ENCODE results near the gene LTBP4.

The LTBP4 gene

DNA sequence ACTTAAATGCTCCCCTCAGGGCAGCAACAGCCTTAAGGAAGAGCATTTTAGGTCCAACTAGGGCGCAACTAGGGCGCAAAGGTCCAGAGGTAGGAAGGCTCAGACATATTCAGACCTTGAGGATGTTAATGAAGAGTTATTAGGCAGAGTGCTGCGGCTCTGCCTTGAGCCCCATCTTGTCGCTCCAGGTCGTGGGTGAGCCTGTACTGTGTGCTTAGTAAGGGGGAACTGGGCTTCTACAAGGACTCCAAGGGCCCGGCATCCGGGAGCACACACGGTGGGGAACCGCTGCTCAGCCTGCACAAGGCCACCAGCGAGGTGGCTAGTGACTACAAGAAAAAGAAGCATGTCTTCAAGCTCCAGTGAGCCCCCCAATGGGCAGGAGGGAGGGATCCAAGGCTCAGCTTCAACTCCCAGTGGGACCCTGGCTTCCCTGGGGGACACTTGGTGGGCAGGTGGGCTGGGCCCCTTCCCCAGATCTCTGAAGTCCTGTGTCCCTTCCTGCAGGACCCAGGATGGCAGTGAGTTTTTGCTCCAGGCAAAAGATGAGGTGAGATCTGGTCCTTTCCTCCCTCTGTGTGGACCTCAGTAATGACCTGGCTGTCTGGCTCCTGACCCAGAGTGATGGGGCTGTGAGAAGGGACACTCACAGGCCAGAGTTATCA, 29.2 kb upstream of the LTBP4 start:
- no peak for DNase-seq
- in situ Hi-C loops (cut with MboI; ENCODE audit: low pct_unique_long_range_greater_than_20kb, low sequenced_read_pairs): no loop called here

DNA sequence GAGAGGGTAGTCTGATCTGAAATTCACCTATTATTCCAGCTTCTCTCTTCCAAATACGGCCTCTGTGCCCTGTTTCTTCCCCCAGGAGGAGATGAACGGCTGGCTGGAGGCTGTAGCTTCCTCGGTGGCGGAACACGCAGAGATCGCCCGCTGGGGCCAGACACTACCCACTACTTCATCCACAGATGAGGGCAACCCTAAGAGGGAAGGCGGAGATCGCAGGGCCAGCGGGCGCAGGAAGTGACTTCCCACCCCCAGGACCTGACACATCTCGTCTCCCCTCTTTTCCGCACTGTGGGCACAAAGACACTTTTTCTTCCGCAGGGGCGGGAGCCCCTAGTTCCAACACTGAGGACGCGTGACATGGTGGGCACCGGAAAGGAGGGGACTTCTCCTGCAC, 25.8 kb upstream of the LTBP4 start:
- no peak for DNase-seq
- in situ Hi-C loops (cut with MboI; ENCODE audit: low pct_unique_long_range_greater_than_20kb, low sequenced_read_pairs): no loop called here

DNA sequence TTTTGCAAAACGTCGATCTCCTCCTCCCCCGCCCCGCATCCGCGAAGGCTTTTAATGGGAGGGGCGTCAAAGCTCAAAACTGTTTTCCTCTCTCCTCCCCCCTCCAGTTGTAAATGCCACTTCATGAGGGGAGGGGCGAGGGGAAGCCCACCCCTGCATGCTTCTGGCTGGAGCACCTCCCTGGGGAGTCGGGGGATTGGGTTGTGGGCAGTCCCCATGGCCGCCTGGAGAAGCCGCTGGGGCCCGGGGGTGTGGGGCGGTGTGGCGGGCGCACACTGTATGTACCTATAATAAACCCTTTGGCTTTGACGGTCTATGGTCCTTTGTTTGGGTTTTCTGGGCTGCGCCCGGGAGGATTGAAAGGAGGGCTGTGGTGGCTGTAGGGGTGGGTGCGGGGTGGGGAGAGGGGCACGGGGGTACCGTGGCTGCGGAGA, 25.0 kb upstream of the LTBP4 start:
- no peak for DNase-seq
- in situ Hi-C loops (cut with MboI; ENCODE audit: low pct_unique_long_range_greater_than_20kb, low sequenced_read_pairs): no loop called here

DNA sequence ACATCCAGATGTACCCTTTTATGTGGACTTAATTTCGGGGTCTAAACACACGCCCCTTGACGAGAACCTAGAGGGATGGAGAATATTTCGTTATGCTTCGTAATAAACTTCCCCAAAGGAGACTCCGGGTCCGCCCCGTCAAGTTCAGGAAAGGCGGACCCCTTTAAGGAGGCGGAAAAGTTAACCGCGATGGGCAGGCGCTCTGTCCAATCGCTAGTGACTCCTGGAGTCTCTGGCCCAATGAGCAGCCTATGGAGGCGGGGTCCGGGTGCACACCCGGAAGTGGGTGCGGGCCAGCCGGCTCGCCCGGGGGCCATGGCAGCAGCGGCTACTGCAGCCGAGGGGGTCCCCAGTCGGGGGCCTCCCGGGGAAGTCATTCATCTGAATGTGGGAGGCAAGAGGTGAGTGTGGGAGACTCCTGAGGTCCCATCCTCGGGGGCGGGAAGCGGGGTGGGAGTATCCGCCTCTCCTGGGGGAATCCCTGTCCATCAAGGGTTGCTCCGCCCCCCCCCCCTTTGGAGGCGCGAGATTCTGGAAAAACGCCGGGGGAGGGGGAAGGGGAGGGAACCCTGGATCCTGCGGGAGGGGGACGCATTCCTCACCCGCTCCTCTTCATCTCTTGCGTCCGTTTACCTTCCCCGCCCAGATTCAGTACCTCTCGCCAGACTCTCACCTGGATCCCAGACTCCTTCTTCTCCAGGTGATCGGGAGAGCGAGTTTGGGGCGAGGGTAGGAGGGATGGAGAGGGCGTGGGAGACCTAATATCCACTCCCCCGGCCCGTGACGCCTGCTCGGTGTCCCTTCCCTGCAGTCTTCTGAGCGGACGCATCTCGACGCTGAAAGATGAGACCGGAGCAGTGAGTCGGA, 24.4 kb upstream of the LTBP4 start, which contains the start of gene SHKBP1:
Gene SHKBP1, plus strand, starts transcription at position 289 of the 867 bp plus-strand sequence. Its CDS starts 27 bp downstream, at position 316.
- in situ Hi-C loops (cut with MboI; ENCODE audit: low pct_unique_long_range_greater_than_20kb, low sequenced_read_pairs): no loop called here
- peak; percentile 96 for DNase-seq

DNA sequence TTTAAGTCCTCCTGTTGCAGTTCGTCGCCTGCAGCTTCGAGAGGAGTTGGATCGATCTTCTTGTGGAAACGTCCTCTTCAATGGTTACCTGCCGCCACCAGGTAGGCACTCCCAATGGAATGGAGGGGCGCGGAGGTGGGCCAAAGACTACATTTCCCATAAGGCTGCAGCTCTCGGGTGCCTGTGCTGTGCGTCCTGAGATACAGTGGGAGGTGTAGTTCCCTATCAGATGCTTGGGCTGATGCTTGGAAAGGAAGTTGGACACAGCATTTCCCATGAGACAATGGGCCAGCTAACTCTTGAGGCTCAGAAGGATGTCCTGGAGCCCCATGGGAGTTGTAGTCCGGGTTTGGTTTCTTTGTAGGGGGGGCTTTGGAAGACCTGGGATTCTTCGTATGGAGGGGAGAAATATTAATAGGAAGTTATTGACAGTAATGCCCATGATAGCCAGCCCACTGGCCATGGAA, 22.7 kb upstream of the LTBP4 start:
- in situ Hi-C loops (cut with MboI; ENCODE audit: low pct_unique_long_range_greater_than_20kb, low sequenced_read_pairs): no loop called here
- peak; percentile 74 for DNase-seq

DNA sequence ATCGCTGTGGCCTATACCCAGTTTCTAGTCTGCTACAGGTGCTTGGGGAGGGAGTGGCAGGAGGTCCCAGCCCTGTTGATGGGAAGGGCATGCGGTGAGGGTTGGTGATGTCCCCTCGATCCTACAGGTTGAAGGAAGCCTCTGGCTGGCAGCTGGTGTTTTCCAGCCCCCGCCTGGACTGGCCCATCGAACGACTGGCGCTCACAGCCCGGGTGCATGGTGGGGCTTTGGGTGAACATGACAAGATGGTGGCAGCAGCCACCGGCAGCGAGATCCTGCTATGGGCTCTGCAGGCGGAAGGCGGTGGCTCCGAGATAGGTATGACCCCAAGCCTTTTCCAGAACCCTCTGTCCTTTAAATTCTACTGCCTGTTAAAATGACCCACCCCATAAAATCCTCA, 20.6 kb upstream of the LTBP4 start:
- DNase-seq: no peak
- in situ Hi-C loops (cut with MboI; ENCODE audit: low pct_unique_long_range_greater_than_20kb, low sequenced_read_pairs): no loop called here

DNA sequence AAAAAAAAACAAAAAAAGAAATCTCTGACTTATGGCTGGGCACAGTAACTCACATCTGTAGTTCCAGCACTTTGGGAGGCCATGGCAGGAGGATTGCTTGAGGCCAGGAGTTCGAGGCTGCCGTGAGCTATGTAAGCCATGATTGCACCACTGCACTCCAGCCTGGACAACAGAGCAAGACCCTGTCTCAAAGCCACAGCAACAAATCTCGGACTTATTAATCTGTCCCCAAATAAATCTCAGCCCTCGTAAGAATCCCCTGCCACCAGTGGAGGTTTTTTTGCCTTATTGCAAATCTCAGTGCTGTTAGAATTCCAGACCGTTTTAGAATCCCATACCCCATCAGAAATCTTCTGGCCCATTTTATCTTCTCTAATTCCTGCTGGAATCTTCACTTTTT, 19.6 kb upstream of the LTBP4 start:
- in situ Hi-C loops (cut with MboI; ENCODE audit: low pct_unique_long_range_greater_than_20kb, low sequenced_read_pairs): no loop called here
- no peak for DNase-seq

DNA sequence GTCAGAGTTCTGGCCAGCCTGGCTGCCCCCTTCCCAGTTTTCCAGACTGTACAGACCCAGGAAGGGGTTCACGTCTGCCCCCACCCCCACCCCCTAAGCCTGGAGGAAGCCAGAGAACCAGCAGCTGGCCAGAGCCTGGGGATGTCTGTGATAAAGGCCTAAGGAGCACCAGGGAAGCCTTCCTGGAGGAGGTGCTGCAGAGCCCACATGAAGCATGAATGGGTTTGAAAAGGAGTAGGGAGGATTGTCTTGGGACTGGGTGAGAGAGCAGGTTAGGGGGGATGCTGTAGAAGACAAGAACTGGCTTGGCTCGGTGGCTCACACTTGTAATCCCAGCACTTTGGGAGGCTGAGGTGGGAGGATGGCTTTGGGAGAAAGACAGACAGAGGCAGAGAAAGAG, 18.7 kb upstream of the LTBP4 start:
- no peak for DNase-seq
- in situ Hi-C loops (cut with MboI; ENCODE audit: low pct_unique_long_range_greater_than_20kb, low sequenced_read_pairs): no loop called here

DNA sequence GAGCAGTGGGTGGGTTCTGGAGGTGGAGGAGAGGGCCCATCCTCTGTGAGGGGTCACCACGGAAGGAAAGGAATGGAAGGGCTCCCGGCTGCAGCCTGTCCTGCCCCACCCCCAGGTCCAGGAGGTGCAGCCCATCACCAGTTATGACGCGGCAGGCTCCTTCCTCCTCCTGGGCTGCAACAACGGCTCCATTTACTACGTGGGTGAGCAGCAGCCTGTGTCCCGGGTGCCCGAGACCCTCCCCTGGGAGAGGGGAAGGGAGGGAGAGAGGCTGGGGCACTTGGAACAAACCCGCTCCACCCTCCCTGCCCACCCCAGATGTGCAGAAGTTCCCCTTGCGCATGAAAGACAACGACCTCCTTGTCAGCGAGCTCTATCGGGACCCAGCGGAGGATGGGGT, 17.9 kb upstream of the LTBP4 start:
- no peak for DNase-seq
- in situ Hi-C loops (cut with MboI; ENCODE audit: low pct_unique_long_range_greater_than_20kb, low sequenced_read_pairs): no loop called here

DNA sequence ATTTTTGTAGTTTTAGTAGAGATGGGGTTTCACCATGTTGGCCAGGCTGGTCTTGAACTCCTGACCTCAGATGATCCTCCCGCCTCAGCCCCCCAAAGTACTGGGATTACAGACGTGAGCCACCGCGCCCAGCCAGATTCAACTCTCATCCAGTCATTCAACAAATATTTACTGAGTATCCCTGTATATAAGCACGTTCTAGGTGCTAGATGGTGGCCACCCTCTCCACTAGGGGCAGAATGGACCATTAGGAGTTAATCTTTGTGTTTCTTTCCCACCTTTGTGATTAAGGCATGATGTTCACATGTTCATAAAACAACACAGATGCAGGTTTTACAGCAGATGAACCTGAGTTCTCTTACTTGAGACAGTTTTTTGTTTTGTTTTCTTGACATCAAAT, 17.2 kb upstream of the LTBP4 start:
- in situ Hi-C loops (cut with MboI; ENCODE audit: low pct_unique_long_range_greater_than_20kb, low sequenced_read_pairs): no loop called here
- DNase-seq: no peak

DNA sequence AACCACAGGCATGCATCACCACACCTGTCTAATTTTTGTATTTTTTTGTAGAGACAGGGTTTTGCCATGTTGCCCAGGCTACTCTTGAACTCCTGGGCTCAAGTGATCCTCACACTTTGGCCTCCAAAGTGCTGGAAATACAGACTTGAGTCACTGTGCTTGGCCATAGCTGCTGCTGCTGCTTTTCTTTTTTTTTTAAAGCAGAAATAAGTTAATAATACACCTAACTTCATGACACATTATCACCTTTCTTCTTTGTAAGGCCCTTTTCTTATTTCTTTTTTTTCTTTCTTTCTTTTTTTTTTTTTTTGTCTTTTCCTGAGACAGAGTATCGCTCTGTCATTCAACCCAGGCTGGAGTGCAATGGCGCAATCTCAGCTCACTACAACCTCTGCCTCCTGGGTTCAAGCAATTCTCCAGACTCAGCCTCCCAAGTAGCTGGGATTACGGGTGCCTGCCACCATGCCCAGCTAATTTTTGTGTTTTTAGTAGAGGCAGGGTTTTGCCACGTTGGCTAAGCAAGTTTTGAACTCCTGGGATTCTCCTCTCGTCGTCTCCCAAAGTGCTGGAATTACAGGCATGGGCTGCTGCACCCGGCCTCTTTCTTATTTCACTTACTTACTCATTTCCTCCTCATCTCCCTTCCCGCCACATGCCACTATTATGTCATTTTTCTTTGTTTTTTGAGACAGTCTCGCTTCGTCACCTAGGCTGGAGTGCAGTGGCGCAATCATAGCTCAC, 15.8 kb upstream of the LTBP4 start:
- no peak for DNase-seq
- in situ Hi-C loops (cut with MboI; ENCODE audit: low pct_unique_long_range_greater_than_20kb, low sequenced_read_pairs): no loop called here

DNA sequence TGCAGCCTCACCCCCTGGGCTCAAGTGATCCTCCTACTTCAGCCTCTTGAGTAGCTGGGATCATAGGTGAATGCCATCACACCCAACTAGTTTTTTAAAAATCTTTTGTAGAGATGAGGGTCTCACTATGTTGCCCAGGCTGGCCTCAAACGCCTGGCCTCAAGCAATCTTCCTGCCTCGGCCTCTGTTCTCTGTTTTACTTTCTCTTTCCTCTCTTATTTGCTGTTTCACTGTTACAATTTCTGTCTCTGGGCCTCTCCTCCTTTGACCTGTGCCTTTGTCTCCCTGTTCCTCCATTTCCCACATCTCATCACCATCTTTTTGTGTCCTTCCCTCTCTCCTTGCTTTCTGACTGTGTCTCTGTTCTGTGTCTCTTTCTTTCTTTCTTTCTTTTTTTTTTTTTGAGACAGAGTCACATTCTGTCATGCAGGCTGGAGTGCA, 15.2 kb upstream of the LTBP4 start:
- no peak for DNase-seq
- in situ Hi-C loops (cut with MboI; ENCODE audit: low pct_unique_long_range_greater_than_20kb, low sequenced_read_pairs): no loop called here

DNA sequence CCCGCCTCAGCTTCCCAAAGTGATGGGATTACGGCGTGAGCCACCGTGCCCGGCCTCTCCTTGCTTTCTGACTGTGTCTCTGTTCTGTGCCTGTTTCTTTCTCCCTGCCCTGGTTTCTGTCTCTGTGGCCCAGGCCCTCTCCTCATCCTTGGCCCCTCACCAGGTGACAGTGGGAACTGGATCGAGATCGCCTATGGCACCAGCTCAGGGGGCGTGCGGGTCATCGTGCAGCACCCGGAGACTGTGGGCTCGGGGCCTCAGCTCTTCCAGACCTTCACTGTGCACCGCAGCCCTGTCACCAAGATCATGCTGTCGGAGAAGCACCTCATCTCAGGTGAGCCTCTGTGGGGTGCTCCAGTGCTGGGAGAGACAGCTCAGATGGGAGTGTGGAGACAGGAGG, 14.6 kb upstream of the LTBP4 start:
- in situ Hi-C loops (cut with MboI; ENCODE audit: low pct_unique_long_range_greater_than_20kb, low sequenced_read_pairs): no loop called here
- no peak for DNase-seq

DNA sequence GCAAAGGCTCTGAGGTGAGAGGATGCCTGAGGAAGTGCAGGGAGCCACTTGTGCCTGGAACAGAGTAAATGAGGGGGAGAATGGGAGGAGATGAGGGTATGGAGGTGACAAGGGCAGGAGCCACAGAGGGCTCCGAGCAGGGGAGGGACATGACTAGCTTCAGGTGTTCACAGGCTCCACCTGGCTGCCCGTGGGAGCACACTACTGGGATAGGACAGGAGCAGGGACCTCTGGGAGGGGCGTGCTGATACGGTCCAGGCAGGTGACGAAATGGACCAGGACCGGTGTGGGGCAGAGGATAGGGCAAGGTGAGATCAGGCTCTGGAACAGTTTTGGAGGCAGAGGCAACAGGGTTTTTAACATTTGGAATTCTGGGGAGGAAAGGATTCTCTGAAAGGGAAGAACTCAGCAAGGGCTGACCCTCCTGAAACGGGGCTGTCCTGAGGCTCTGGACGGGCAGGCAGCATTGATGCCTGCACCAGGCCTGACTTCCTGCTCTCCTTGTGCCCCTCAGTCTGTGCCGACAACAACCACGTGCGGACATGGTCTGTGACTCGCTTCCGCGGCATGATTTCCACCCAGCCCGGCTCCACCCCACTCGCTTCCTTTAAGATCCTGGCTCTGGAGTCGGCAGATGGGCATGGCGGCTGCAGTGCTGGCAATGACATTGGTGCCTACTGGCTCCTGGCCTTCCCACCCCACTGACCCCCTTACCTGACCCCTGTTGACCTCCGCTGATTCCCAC, 12.9 kb upstream of the LTBP4 start:
- no peak for DNase-seq
- in situ Hi-C loops (cut with MboI; ENCODE audit: low pct_unique_long_range_greater_than_20kb, low sequenced_read_pairs): no loop called here

DNA sequence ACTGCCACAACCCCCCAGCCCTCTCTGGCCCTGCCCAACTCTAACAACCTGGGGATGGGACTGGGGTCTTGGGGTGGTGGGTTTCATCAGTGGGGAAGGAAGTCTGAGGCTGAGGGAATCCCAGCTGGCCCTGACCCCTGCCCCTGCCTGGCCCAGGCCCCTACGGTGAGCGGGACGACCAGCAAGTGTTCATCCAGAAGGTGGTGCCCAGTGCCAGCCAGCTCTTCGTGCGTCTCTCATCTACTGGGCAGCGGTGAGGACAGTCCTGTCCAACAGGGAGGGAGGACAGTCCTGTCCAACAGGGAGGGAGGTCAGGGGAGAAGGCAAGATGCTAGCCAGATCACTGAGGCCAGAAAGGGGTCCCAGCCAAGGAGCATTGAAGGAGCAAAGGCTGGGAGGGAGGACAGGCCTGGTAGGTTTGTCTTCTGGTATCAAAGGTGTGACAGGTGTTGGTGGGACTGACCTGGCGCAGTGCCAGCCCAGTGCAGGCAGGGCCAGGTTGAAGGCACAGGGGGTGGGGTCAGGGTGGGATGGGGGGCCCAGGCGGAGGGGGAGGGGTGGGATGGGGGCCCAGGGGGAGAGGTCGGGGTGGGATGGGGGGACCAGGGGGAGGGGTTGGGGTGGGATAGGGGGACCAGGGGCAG, 12.1 kb upstream of the LTBP4 start:
- in situ Hi-C loops (cut with MboI; ENCODE audit: low pct_unique_long_range_greater_than_20kb, low sequenced_read_pairs): no loop called here
- no peak for DNase-seq

DNA sequence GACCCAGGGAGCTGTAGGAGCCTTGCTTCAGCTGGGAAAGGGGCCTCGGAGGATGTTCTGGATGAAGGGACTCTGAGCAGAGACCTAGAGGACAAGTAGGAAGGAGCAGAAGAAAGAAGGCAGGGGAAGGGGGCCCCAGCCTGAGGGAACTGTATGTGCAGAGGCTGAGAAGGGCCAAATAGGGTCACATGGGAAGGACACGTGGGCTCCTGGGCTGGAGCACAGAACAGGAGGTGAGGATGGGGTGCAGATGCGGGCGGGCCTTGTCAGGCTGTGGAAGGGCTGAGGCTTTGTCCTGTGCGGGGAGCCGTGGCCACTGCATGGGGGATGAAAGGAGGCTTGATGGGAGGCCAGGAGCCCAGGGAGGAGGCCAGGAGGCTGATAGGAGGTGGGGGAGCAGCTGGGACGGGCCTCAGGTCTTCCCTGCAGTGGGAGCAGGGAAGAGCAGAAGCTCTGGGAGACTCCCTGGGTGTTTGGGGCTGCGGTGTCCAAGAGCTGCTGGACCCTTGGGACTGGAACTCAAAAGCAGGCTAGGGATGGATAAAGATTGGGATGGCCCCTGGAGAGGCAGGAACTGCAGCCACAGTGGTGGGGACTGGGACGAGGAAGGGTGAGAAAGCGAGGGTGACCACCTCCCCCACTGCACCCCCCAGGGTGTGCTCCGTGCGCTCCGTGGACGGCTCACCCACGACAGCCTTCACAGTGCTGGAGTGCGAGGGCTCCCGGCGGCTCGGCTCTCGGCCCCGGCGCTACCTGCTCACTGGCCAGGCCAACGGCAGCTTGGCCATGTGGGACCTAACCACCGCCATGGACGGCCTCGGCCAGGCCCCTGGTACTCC, 11.4 kb upstream of the LTBP4 start:
- DNase-seq: no peak
- in situ Hi-C loops (cut with MboI; ENCODE audit: low pct_unique_long_range_greater_than_20kb, low sequenced_read_pairs): no loop called here

DNA sequence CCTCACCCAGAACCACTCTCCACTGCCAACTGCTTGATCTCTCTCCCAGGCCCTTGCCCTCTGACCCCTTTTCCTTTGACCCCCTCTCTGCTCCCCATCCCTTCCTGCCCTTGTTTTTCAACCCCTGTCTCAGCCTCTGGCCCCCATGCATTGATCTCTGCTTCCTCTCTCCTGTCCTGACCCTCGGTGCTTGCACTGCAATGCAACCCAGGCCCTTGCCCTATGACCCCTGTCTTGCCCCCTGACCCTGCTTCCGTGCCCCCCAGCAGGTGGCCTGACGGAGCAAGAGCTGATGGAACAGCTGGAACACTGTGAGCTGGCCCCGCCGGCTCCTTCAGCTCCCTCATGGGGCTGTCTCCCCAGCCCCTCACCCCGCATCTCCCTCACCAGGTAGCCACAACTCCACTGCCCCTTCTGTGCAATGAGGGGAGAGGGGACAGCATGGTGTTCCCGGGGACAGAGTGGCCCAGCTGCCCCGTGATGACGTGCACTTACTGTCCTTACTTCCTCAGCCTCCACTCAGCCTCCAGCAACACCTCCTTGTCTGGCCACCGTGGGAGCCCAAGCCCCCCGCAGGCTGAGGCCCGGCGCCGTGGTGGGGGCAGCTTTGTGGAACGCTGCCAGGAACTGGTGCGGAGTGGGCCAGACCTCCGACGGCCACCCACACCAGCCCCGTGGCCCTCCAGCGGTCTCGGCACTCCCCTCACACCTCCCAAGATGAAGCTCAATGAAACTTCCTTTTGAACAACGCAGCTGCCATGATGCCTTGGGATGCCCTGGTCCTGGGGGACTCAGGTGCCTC, 10.5 kb upstream of the LTBP4 start:
- in situ Hi-C loops (cut with MboI; ENCODE audit: low pct_unique_long_range_greater_than_20kb, low sequenced_read_pairs): no loop called here
- no peak for DNase-seq

Data from KBM-7 (cell line).